T-helper 9 cell (primary cell): ENCODE measurements around the gene ZDHHC24.
A peak's percentile ranks its signal among the peaks of the same experiment; 100 is the strongest.

Experiments used
- DNase-seq: peaks from one replicate; pipeline ENCODE4 v3.0.0-alpha.2; 2020

Gene ZDHHC24

DNA sequence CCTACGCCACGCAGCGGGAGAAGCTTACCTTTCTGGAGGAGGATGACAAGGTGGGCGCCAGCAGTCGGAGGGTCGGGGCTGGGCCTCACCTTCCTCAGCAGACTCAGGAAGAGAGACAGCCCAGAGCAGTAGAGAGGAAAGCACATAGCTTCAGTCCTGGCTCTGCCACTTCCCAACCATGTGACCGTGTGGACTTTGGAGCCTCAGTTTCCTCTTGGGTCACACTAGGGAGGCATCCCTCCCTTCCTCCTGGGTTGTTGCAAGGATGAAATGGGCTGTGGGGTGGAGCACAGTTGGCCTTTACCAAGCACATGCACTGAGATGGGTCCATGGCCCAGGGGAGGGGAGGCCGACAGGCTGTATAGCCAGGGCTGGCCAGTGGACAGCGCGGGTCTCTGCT is 52.7 kb downstream of the ZDHHC24 start:
- DNase-seq = no peak

- no peak for DNase-seq
These were observed 53.5 kb downstream of the ZDHHC24 start for GRCh38 chr11:66492161-66492865.

- DNase-seq = no peak
These were observed 54.4 kb downstream of the ZDHHC24 start for GRCh38 chr11:66491315-66491935.

DNA sequence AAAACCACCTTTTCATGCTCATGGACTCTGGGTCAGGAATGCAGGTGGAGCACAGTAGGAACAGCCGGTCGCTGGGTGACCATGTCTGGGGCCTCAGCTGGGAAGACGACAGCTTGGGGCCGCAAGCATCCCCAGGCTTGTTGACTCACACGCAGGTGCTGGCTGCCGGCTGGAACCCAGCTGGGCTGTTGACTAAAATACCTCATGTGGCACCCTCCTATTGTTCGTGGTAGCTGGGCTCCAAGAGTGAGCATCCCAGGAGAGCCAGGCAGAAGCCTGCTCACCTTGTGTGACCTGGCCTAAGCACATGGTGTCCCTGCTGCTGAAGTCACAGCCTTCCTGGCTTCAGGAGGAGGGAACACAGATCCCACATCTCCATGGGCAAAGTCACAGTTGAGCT is 56.2 kb downstream of the ZDHHC24 start:
- no peak for DNase-seq

GRCh38 chr11:66488957-66489356 is 56.9 kb downstream of the ZDHHC24 start:
- DNase-seq = no peak

DNA sequence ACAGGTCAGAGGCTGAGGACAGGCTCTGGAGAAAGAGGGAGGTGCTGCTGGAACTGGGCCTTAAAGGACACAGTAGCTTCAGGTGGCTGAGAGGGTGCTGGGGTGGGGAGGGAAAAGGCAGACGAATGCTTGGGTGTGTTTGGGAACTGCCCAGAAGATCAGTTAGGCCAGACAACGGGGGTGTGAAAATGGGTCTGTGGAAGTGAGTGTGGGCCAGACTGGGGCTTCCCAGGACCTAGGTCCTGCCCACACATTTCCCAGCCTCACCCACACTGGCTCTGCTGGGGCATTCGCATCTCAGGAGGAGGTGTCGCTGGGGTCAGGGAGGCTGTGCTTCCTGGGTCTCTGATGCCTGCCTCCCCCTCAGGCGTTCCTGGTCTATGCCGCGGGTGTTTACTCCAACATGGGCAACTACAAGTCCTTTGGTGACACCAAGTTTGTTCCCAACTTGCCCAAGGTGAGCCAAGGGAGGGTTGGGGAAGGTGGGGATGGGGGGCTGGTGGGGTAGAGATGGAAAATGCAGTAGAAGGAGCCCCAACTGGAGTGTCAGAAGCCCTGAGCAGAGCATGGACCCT is 61.0 kb downstream of the ZDHHC24 start:
- no peak for DNase-seq

DNA sequence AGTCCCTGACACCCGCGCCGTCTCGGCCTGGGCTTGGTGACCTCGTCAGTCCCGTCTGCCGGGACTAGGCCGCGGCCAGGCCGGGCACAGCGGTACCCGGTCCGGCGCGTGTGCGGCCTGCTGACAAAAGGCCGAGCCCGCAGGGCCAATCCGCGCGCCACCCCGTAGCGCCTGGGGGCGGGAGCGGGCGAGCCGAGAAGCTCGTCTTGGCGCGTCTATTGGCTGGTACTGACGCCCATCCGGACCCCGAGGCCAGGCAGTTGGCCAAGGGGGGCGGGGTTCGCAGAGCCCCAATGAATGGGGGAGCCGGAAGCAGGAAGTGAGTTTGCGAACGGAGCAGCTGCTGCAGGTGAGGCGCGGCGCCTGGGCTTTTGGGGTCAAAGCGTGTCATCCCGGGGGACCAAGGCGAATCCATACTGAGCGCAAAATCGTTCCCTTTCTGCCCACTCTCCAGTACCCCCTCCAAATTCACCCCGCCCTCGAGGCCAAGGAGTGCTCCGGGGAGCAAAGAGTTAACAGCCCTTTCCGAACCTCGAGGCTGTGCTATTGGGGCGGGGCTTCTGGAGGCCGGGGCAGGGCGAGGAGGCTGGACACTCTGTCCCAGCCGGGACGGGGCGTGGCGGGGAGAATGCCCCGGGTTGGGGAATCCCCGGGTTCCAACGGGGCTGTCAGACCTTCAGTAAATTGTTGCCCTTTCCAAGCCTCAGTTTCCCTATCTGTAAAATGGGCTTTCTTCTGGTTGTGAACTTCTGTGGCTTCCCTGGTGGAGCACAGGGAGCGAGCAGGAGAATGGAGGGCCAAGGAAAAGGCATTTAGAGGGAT is 65.5 kb downstream of the ZDHHC24 start, which contains the start of gene DPP3:
TSS of gene DPP3 (plus strand) at position 318 of the 822 bp plus-strand sequence. CDS start 1,767 bp downstream, outside the sequence.
- DNase-seq = peak; percentile 93

GRCh38 chr11:66479394-66480116 is 66.3 kb downstream of the ZDHHC24 start:
- DNase-seq = no peak

- no peak for DNase-seq
These were observed 67.0 kb downstream of the ZDHHC24 start for GRCh38 chr11:66478729-66479393.

DNA sequence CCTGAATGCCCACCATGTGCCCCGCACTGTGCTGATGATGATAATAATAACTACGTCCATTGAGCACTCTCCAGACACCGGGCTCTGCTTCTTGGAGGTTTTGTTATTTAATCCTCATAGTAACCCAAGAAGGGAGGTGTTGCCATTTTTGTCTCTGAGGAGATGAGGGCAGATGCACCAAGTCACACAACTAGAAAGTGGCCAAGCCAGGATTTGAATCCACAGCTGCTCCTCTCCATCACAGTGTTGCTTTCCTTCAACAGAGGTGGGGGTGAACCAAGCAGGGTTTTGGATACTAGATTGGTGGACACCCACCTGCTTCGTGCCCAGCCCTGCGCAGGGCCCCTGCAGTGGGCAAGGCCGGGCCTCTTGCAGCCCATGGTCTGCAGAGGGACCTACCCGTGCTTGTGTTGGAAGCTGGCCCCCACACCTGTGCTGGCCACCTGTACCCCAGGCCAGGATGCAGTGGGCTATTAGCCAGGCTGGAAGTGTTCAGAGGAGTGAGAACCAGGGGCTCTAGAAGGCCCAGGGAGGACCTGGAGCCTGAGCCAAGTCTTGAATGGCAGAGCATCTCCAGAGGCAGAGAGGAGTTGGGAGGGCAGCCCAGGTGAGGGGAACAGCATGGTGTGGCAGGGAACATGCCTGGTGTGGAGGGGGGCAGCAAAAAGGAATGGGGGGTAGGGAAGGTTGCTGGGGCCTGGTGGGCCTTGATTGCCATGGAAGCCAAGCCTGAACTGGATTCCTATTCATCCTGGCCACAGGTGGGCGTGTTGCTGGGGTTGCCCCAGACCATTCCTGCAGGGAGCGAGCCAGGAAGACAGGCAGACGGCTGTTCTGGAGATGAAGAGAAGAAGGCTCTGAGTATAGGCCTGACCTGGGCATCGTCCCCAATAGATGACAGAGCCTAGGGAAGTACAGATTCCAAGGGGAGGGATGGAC is 68.3 kb downstream of the ZDHHC24 start:
- DNase-seq = no peak

- DNase-seq = no peak
These were observed 69.0 kb downstream of the ZDHHC24 start for GRCh38 chr11:66476841-66477251.

- DNase-seq = no peak
These were observed 69.5 kb downstream of the ZDHHC24 start for GRCh38 chr11:66476173-66476840.

GRCh38 chr11:66475349-66476172 is 70.3 kb downstream of the ZDHHC24 start:
- DNase-seq = no peak

DNA sequence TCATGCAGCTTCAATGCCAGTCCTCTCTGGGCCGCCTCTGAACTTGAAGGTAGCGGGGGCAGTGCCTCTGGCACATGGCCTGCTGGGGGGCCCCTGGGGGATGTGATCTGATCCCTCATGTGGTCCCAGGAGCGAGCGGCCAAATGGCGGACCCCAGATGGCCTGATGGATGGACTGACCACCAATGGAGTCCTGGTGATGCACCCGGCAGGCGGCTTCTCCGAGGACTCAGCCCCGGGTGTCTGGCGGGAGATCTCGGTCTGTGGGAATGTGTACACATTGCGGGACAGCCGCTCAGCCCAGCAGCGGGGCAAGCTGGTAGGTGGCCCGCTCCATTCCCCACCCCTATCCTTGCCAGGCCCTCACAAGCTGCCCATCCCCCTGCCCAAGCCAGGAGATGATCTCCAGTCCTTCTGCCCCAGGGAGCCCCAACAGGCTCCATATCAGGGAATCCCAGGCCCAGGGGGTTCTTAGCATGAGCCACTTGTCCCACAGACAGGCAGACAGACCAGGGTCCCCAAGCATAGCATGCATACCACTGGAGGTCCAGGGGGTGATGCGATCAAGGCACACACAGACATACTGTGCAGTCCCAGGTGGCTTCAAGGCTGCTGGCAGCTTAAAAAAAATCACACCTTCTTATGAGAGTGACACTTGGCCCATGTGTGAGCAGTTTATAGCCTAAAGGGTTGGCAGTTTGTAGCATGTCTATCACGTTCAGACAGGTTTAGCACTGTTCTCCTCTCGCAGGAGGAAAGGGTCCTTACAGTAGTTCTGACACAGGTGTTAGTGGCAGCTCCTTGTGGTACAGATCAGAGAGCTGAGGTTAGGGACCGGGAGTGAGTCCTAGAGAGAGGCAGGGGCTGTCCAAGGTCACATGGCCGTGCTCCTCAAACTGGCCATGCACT is 72.0 kb downstream of the ZDHHC24 start:
- no peak for DNase-seq

GRCh38 chr11:66473167-66473566 is 72.7 kb downstream of the ZDHHC24 start:
- DNase-seq = no peak

DNA sequence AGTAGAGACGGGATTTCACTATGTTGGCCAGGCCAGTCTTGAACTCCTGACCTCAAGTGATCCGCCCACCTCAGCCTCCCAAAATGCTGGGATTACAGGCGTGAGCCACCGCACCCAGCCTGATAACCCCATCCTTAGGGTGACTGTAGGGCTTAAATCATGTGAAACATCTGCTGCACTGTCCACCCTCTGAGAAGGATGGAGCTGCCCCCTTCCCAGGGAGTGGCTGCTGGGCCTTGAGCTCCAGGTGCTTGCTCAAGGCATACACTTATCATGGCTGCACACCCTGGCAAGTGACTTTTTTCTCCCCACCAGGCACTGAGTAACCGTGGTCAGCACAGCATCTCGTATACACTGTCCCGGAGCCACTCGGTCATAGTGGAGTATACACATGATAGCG is 73.8 kb downstream of the ZDHHC24 start:
- no peak for DNase-seq

DNA sequence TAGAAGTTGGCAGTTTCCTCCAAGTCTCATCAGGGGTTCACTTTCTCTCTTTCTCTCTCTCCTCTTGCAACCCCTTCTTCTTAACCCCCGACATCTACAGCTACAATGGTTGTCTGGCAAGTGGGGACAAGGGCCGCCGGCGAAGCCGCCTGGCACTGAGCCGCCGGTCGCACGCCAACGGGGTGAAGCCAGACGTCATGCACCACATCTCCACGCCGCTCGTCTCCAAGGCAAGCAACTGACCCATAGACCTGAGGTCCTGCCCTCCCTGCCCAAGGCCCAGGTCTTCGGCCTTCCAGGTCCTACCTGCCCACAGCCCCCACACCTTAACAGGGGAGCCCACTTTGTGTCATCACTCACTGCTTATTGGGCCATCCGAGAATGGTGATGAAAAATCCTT is 74.7 kb downstream of the ZDHHC24 start:
- no peak for DNase-seq
